Measurements from ENCODE around the gene ITPRIP.

ITPRIP gene

GRCh38 chr10:104311184-104311720 lies 27.0 kb downstream of the ITPRIP start:
- DNase-seq (ENCODE audit: insufficient read length, low spot score), result no peak
- no peak for FAIRE-seq

GRCh38 chr10:104309980-104310978 lies 28.0 kb downstream of the ITPRIP start:
- FAIRE-seq (no peak), DNase-seq (ENCODE audit: insufficient read length, low spot score) (no peak)

GRCh38 chr10:104308439-104308903 lies 29.8 kb downstream of the ITPRIP start:
- FAIRE-seq, result peak; percentile 93

GRCh38 chr10:104307576-104308438 lies 30.5 kb downstream of the ITPRIP start:
- DNase-seq (ENCODE audit: insufficient read length, low spot score), result no peak
- no peak for FAIRE-seq

More at GRCh38 chr10:104308439-104308903, 29.8 kb downstream of the ITPRIP start:
- peak; percentile 61 for DNase-seq (ENCODE audit: insufficient read length, low spot score)

- no peak for FAIRE-seq
- DNase-seq (ENCODE audit: insufficient read length, low spot score), result no peak
Observed at GRCh38 chr10:104306897-104307296, 31.4 kb downstream of the ITPRIP start.

GRCh38 chr10:104304927-104305326 lies 33.3 kb downstream of the ITPRIP start:
- DNase-seq (ENCODE audit: insufficient read length, low spot score), result no peak
- FAIRE-seq, result no peak

- FAIRE-seq (no peak), DNase-seq (ENCODE audit: insufficient read length, low spot score) (no peak)
Observed at GRCh38 chr10:104304356-104304745, 33.9 kb downstream of the ITPRIP start.

- FAIRE-seq (no peak), DNase-seq (ENCODE audit: insufficient read length, low spot score) (no peak)
Observed at GRCh38 chr10:104303594-104304355, 34.5 kb downstream of the ITPRIP start.

GRCh38 chr10:104301907-104302690 lies 36.2 kb downstream of the ITPRIP start:
- DNase-seq (ENCODE audit: insufficient read length, low spot score) (no peak), FAIRE-seq (no peak)

GRCh38 chr10:104300736-104301292 lies 37.5 kb downstream of the ITPRIP start:
- FAIRE-seq, result no peak
- no peak for DNase-seq (ENCODE audit: insufficient read length, low spot score)

- DNase-seq (ENCODE audit: insufficient read length, low spot score) (no peak), FAIRE-seq (no peak)
Observed at GRCh38 chr10:104300002-104300735, 38.1 kb downstream of the ITPRIP start.

- FAIRE-seq (no peak), DNase-seq (ENCODE audit: insufficient read length, low spot score) (no peak)
Observed at GRCh38 chr10:104299031-104299904, 39.0 kb downstream of the ITPRIP start.

- FAIRE-seq, result no peak
- DNase-seq (ENCODE audit: insufficient read length, low spot score), result no peak
Observed at GRCh38 chr10:104297697-104298660, 40.3 kb downstream of the ITPRIP start.

GRCh38 chr10:104296687-104297436 lies 41.4 kb downstream of the ITPRIP start:
- no peak for DNase-seq (ENCODE audit: insufficient read length, low spot score)
- FAIRE-seq, result no peak

GRCh38 chr10:104293781-104294321 lies 44.4 kb downstream of the ITPRIP start:
- DNase-seq (ENCODE audit: insufficient read length, low spot score), result no peak
- no peak for FAIRE-seq
